Suprapubic skin (tissue), 4 donors: ENCODE data around the gene MCM6. TPM values are rescaled to one million over a fixed set of nuclear protein-coding genes. Genes with fewer than 3 reads are reported as not detected.

Experiments used
- DNase-seq, 2 donors: peaks; one replicate each; pipeline ENCODE4 v3.0.0-alpha.2; 2019; ENCODE audit warnings: low spot score in 2 of 2
- H3K27ac ChIP-seq: fragments of 200-600 bp; sonication (generic); one replicate; pipeline ENCODE4 v1.5.1; 2019
- H3K27me3 ChIP-seq: fragments of 200-600 bp; sonication (generic); one replicate; pipeline ENCODE4 v1.5.1; 2019
- H3K36me3 ChIP-seq: fragments of 200-600 bp; sonication (generic); one replicate; pipeline ENCODE4 v1.5.1; 2019
- H3K4me1 ChIP-seq: fragments of 200-600 bp; sonication (generic); one replicate; pipeline ENCODE4 v1.5.1; 2019
- H3K4me3 ChIP-seq: fragments of 200-600 bp; sonication (generic); one replicate; pipeline ENCODE4 v1.5.1; 2019; ENCODE audit warnings: mild to moderate bottlenecking
- H3K9me3 ChIP-seq: fragments of 200-600 bp; sonication (generic); one replicate; pipeline ENCODE4 v1.5.1; 2019
- EP300 ChIP-seq: sonication (generic); formaldehyde crosslinking; IDR thresholded peaks from one replicate; pipeline ENCODE4 v1.6.1; 2017; ENCODE audit warnings: antibody characterized with exemption
- POLR2A ChIP-seq, 2 donors: fragments of 450-650 bp; IDR thresholded peaks; one replicate each; pipeline ENCODE4 v1.6.1; 2017; ENCODE audit warnings: antibody characterized with exemption in 2 of 2, mild to moderate bottlenecking in 2 of 2, moderate library complexity in 2 of 2
- POLR2AphosphoS5 ChIP-seq, 3 donors: sonication (generic); formaldehyde crosslinking; IDR thresholded peaks; one replicate each; pipeline ENCODE4 v1.6.1; 2017; ENCODE audit warnings: antibody characterized with exemption in 3 of 3
- WGBS: methylation state at CpG from one replicate; pipeline ENCODE4 v1.1.5; 2018; 5-methylcytosine and 5-hydroxymethylcytosine counted together
- total RNA-seq, 4 donors: library from RNA; depleted of rRNA; stranded (reverse); fragments of >200 nt; gene quantifications; one replicate each; pipeline ENCODE4 v1.1.0, GENCODE V29; 2016
- TF ChIP-seq, protein P1 (sequence below), 2 donors: fragments of 200-600 bp in 1 of 2; fragments of 450-650 bp in 1 of 2; sonication (generic) in 1 of 2; IDR thresholded peaks; one replicate each; pipeline ENCODE4 v1.5.1; 2016 to 2019; ENCODE audit warnings: antibody characterized with exemption in 2 of 2, mild to moderate bottlenecking in 1 of 2, moderate library complexity in 1 of 2

MCM6 gene
- total RNA-seq, 4 donors from 2014 or later, result 6.6 to 13.5 (median 7.8) TPM

- no peaks in the 10 kb centered on the region for H3K36me3 ChIP-seq
- no peaks in the 10 kb centered on the region for H3K4me1 ChIP-seq
- DNase-seq, result no peak
- no peak for TF ChIP-seq EP300
- TF ChIP-seq, protein P1, sequence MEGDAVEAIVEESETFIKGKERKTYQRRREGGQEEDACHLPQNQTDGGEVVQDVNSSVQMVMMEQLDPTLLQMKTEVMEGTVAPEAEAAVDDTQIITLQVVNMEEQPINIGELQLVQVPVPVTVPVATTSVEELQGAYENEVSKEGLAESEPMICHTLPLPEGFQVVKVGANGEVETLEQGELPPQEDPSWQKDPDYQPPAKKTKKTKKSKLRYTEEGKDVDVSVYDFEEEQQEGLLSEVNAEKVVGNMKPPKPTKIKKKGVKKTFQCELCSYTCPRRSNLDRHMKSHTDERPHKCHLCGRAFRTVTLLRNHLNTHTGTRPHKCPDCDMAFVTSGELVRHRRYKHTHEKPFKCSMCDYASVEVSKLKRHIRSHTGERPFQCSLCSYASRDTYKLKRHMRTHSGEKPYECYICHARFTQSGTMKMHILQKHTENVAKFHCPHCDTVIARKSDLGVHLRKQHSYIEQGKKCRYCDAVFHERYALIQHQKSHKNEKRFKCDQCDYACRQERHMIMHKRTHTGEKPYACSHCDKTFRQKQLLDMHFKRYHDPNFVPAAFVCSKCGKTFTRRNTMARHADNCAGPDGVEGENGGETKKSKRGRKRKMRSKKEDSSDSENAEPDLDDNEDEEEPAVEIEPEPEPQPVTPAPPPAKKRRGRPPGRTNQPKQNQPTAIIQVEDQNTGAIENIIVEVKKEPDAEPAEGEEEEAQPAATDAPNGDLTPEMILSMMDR (IDR thresholded peaks at IDR 0.05), result no peak
- TF ChIP-seq POLR2A (IDR thresholded peaks at IDR 0.05), result no peak
- TF ChIP-seq POLR2AphosphoS5 (IDR thresholded peaks at IDR 0.05), result no peak
- no peak overlapping the region for H3K27ac ChIP-seq
- H3K4me3 ChIP-seq, result no peak overlapping the region
- no peaks in the 10 kb centered on the region for H3K9me3 ChIP-seq
- H3K27me3 ChIP-seq, result no peaks in the 10 kb centered on the region
- WGBS, result 86% methylated on average over 1 of the region's 1 CpG
Observed at GRCh38 chr2:135822855-135823254, 53.4 kb downstream of the MCM6 start.

GRCh38 chr2:135821190-135821589 lies 55.1 kb downstream of the MCM6 start:
- Histone ChIP-seq H3K4me3 (no peak overlapping the region), H3K4me1 (no peaks in the 10 kb centered on the region), H3K9me3 (no peaks in the 10 kb centered on the region), H3K36me3 (no peaks in the 10 kb centered on the region), H3K27ac (no peak overlapping the region), H3K27me3 (no peaks in the 10 kb centered on the region)
- TF ChIP-seq EP300 (no peak), POLR2AphosphoS5 (IDR thresholded peaks at IDR 0.05) (no peak), POLR2A (IDR thresholded peaks at IDR 0.05) (no peak)
- TF ChIP-seq, protein P1 (IDR thresholded peaks at IDR 0.05), result no peak
- no peak for DNase-seq
- 98% methylated on average over 2 of the region's 2 CpGs for WGBS

- H3K4me1 ChIP-seq, result no peaks in the 10 kb centered on the region
- TF ChIP-seq EP300, result no peak
- no peak for TF ChIP-seq POLR2A (IDR thresholded peaks at IDR 0.05)
- TF ChIP-seq POLR2AphosphoS5 (IDR thresholded peaks at IDR 0.05), result no peak
- TF ChIP-seq, protein P1 (IDR thresholded peaks at IDR 0.05), result no peak
- DNase-seq, result no peak
- H3K27me3 ChIP-seq, result no peaks in the 10 kb centered on the region
- H3K27ac ChIP-seq, result no peak overlapping the region
- no peaks in the 10 kb centered on the region for H3K36me3 ChIP-seq
- no peaks in the 10 kb centered on the region for H3K9me3 ChIP-seq
- no peak overlapping the region for H3K4me3 ChIP-seq
- WGBS, result 73% methylated on average over 4 of the region's 9 CpGs
Observed at GRCh38 chr2:135820003-135820618, 56.1 kb downstream of the MCM6 start.

DNA sequence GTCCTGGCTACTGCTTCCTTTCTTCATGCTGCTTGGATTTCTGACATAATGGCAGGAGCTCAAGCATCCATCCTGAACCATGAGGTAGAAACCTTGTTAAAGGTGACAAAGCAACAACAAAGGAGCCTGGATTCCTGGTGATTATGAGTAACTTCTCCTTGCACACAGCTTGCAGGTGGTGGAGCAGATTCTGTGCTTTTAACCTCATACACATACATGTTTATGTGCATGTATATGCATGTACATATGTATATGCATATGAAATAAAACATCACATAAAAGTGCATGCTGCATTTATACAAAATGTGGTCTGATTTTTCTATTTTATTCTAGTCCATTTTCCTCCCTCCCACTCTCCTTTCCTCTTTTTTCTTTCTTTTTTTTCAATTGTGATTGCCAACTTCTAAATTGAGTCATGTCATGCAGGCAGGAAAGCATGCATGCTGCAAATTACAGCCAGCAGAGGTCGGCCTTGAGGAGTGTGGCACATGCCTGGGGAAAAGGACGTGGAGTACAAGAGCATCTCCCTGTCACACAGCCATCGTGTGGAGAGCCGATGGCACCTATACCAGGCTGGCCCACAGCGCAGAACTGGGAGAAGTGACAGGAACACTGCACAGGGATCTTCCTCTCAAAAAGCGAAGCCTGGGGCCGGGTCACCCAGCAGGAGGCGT lies 57.2 kb downstream of the MCM6 start:
- H3K27me3 ChIP-seq, result no peaks in the 10 kb centered on the region
- TF ChIP-seq POLR2AphosphoS5 (IDR thresholded peaks at IDR 0.05) (no peak), EP300 (no peak), POLR2A (IDR thresholded peaks at IDR 0.05) (no peak)
- TF ChIP-seq, protein P1 (IDR thresholded peaks at IDR 0.05), result no peak
- no peaks in the 10 kb centered on the region for H3K36me3 ChIP-seq
- no peak overlapping the region for H3K27ac ChIP-seq
- no peak overlapping the region for H3K4me3 ChIP-seq
- no peaks in the 10 kb centered on the region for H3K9me3 ChIP-seq
- DNase-seq, result no peak
- 66% methylated on average over 7 of the region's 8 CpGs for WGBS
- no peaks in the 10 kb centered on the region for H3K4me1 ChIP-seq

GRCh38 chr2:135817951-135818350 lies 58.3 kb downstream of the MCM6 start:
- DNase-seq, result no peak
- H3K9me3 ChIP-seq, result no peaks in the 10 kb centered on the region
- 85% methylated on average over 4 of the region's 4 CpGs for WGBS
- no peak overlapping the region for H3K27ac ChIP-seq
- no peak for TF ChIP-seq POLR2A (IDR thresholded peaks at IDR 0.05)
- TF ChIP-seq, protein P1 (IDR thresholded peaks at IDR 0.05), result no peak
- TF ChIP-seq EP300, result no peak
- H3K36me3 ChIP-seq, result no peaks in the 10 kb centered on the region
- no peak overlapping the region for H3K4me3 ChIP-seq
- H3K27me3 ChIP-seq, result no peaks in the 10 kb centered on the region
- H3K4me1 ChIP-seq, result no peaks in the 10 kb centered on the region
